LNCaP clone FGC (cell line): Measurements from ENCODE around the gene NGLY1.

Source experiments
- DNase-seq: peaks from one replicate; pipeline ENCODE4 v3.0.0-alpha.2; 2011; ENCODE audit warnings: low read depth
- H3K4me3 ChIP-seq: 2 replicates; pipeline ENCODE4 v1.5.1; 2011; ENCODE audit warnings: mild to moderate bottlenecking, low read depth, low read length, control low read depth
- CTCF ChIP-seq: IDR thresholded peaks from 2 replicates; pipeline ENCODE4 v1.5.1; 2012; ENCODE audit warnings: mild to moderate bottlenecking; ENCODE audit not compliant: control insufficient read depth, insufficient read depth; ENCODE audit errors: extremely low read depth

NGLY1 gene

GRCh38 chr3:25820816-25821486, 37.7 kb upstream of the NGLY1 start:
- DNase-seq, result no peak
- no peak overlapping the region for H3K4me3 ChIP-seq
- TF ChIP-seq CTCF, result no peak

DNA sequence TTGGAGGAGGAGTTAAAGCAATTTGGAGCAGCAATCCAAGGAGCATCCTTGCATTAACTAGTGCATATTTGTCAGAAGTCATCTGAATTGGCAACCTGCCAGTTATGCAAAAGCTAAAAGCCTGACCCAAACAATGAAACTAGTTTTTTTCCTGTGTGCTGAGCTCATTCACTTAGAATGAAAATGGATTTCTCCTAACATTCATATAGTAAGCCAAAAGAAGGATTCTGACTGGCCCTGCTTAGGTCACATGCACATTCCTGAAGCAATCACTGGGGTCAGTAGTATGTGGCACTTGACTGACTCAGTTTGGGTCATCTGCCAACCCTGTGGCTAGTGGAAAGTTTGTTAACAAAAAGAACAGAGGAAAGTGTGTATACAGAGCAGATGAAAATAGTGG, 37.1 kb upstream of the NGLY1 start:
- no peak for TF ChIP-seq CTCF
- DNase-seq, result no peak
- H3K4me3 ChIP-seq, result no peak overlapping the region

- DNase-seq, result no peak
- H3K4me3 ChIP-seq, result no peak overlapping the region
- no peak for TF ChIP-seq CTCF
Measured at GRCh38 chr3:25818335-25818734, 35.1 kb upstream of the NGLY1 start.

DNA sequence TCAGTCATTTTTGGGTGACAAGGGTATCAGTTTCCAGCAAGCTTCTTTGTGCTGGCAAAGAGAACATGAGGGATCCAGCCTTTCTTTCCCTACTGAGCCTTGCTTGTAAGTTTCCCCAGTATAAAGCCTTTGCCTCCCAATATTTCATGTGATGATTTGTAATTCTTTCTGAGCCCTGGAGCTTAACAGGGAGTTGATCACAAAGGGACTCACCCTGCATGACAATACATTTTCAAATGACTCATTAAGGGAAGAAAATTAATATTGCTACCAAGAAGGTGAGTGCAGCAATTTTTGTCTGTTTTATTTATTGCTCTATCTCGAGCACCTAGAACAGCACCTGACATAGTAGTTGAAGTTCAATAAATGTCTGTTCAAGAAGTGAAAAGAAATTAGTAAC, 34.4 kb upstream of the NGLY1 start:
- DNase-seq, result no peak
- H3K4me3 ChIP-seq, result no peak overlapping the region
- no peak for TF ChIP-seq CTCF

DNA sequence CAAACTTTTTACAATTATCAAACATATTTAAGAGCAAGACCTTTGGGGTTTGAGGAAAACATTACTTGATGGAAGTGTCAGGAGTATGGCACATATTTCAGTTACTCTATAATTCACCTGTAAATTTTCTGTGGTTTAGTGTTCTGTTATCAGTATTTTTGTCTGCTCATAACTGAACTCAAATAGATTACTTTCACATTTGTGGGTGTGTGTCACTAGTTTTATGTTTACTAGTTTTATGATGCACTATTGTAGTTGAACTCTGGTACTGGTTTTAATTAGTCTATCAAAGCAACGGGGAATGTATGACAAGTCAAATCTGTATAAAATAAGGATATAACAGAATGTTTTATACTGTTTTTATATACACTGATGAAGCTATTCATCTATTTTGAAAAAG, 33.9 kb upstream of the NGLY1 start:
- TF ChIP-seq CTCF, result no peak
- no peak overlapping the region for H3K4me3 ChIP-seq
- no peak for DNase-seq

DNA sequence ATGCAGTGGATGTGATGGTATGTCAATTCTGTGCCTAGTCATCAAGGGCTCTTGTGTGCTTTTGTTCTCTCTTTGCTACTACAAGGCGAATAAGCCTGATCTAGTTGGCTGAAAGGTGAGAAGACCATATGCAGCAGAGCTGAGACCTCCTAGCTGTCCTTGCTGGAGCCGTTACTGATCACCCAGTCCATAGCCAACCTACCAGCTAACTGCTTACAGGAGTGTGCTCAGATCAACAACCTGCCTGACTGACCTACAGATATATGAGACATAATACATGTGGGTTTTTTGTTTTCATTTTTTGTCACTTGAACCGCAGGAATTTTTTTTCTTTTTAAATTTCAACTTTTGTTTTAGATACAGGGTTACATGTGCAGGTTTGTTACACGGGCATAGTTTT, 29.4 kb upstream of the NGLY1 start:
- H3K4me3 ChIP-seq, result no peak overlapping the region
- TF ChIP-seq CTCF, result no peak
- DNase-seq, result no peak

DNA sequence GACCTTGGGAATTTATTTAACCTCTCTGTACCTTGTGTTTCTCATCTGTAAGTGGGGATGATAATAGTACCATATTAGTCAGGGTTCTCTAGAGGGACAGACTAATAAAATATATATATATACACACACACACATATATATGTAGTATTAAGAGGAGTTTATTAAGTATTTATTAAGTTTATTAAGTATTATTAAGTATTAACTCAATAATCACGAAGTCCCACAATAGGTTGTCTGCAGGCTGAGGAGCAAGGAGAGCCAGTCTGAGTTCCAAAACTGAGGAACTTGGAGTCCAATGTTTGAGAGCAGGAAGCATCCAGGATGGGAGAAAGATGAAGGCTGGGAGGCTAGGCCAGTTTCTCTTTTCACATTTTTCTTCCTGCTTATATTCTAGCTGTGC, 21.4 kb upstream of the NGLY1 start:
- no peak overlapping the region for H3K4me3 ChIP-seq
- no peak for TF ChIP-seq CTCF
- no peak for DNase-seq
